ENCODE measurements around the gene EIF4E2.

EIF4E2 gene

DNA sequence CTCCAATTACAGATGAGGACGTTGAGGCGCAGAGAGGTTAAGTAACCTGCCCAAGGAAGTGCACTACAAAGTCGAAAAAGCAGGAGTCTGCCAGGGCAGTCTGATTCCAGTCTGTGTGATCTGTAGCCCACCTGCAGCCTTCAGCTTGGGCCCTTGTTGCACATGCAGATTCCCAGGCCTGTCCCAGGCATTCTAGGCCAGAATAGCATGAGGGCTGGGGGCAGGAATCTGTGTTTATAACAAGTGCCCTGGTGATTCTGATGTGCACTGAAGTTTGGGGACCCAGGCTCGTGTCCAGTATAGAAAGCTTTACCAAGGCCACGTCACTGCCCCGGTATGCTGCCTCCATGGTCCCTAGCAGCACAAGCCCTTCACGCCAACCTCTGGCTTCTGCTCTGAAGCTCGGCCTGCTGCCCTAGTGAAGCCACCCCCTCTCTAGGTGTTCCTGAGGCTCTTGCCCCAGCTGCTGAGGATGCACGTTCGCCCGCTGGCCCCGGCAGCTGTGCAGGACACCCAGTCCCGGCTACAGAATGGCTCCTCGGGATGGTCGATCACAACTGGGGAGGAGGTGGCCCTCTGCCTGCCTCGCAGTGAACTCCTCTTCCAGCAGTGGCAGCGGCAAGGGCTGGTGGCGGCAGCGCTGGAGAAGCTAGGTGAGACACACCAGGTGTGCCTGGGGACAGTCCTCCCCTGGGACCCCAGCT lies 6.4 kb upstream of the EIF4E2 start:
- Histone ChIP-seq H3K27me3 (ENCODE audit: control insufficient read depth in 1 of 2, insufficient read depth in 2 of 2, low read length in 2 of 2) (peaks cover 0 to 4% of the 10 kb centered on the region in 2 donors), H3K9me3 (ENCODE audit: control insufficient read depth in 1 of 2, low read length in 2 of 2) (no peaks in the 10 kb centered on the region), H3K36me3 (ENCODE audit: control insufficient read depth in 1 of 2, insufficient read depth in 2 of 2, low read length in 2 of 2) (peaks cover 5 to 7% of the 10 kb centered on the region in 2 donors), H3K4me1 (ENCODE audit: control insufficient read depth in 1 of 2, insufficient read depth in 2 of 2, low read length in 2 of 2) (no peaks in the 10 kb centered on the region), H3K9ac (ENCODE audit: low read depth in 1 of 2, low read length in 2 of 2) (no peak overlapping the region), H3K27ac (ENCODE audit: low read depth, low read length) (no peak overlapping the region), H3K4me3 (ENCODE audit: low read depth in 1 of 2, low read length in 2 of 2) (no peak overlapping the region)

DNA sequence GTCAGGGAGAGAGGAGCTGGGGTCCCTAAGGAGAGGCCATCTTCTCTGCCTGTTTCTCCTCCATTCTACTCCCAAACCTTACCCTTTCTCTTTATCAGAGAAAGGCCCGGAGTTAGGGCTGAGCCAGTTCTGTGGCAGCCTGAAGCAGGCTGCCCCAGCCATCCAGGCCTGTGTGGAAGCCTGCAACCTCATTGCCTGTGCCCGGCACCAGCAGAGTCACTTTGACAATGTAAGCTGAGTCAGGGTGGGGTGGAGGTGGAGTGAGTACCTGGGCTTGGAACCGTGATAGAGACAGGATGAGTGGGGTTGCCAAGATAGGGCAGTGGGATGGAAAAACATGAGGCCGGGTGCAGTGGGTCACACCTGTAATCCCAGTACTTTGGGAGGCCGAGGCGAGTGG lies 5.8 kb upstream of the EIF4E2 start:
- Histone ChIP-seq H3K36me3 (ENCODE audit: control insufficient read depth in 1 of 2, insufficient read depth in 2 of 2, low read length in 2 of 2) (peaks cover 5 to 7% of the 10 kb centered on the region in 2 donors), H3K4me3 (ENCODE audit: low read depth in 1 of 2, low read length in 2 of 2) (no peak overlapping the region), H3K9me3 (ENCODE audit: control insufficient read depth in 1 of 2, low read length in 2 of 2) (no peaks in the 10 kb centered on the region), H3K27ac (ENCODE audit: low read depth, low read length) (no peak overlapping the region), H3K27me3 (ENCODE audit: control insufficient read depth in 1 of 2, insufficient read depth in 2 of 2, low read length in 2 of 2) (no peaks in the 10 kb centered on the region), H3K4me1 (ENCODE audit: control insufficient read depth in 1 of 2, insufficient read depth in 2 of 2, low read length in 2 of 2) (peaks cover 0 to 3% of the 10 kb centered on the region in 2 donors), H3K9ac (ENCODE audit: low read depth in 1 of 2, low read length in 2 of 2) (no peak overlapping the region)

DNA sequence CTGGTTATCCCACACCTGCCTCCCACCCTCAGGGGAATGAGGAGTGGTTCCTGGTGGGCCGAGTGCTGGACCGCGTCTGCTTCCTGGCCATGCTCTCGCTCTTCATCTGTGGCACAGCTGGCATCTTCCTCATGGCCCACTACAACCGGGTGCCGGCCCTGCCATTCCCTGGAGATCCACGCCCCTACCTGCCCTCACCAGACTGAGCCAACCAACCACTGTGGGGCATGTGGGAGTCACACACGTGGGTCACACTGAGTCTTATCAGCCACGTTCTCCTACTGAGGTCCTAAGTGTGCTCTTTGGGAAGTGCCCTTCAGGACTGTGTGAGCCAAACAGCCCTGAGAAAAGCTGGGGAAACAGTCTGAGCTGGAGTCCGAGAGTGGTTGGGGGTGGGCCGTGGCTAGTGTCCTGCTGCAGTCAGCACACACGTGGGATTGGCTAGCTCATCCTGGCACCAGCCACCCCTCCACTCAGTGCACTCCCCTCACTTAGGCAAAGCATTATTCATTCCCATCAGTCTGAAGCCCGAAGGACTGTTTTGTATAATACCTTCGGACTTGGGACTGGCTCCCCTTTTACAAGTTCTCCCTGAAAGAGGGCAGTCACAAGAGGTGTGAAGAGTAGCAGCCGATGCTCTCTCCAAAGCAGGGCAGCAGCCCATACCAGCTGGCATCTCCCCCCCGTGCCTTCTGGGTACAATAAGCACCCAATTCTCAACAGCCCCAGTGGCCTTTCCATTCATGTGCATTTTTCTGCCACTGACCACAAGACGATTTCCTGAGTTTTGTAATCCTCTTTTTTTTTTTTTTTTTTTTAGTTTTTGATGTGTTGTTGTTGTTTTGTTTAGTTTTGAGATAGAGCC lies 4.7 kb upstream of the EIF4E2 start:
- Histone ChIP-seq H3K36me3 (ENCODE audit: control insufficient read depth in 1 of 2, insufficient read depth in 2 of 2, low read length in 2 of 2) (peaks cover 5 to 7% of the 10 kb centered on the region in 2 donors), H3K9ac (ENCODE audit: low read depth in 1 of 2, low read length in 2 of 2) (no peak overlapping the region), H3K4me1 (ENCODE audit: control insufficient read depth in 1 of 2, insufficient read depth in 2 of 2, low read length in 2 of 2) (peaks cover 0 to 6% of the 10 kb centered on the region in 2 donors), H3K4me3 (ENCODE audit: low read depth in 1 of 2, low read length in 2 of 2) (no peak overlapping the region), H3K27me3 (ENCODE audit: control insufficient read depth in 1 of 2, insufficient read depth in 2 of 2, low read length in 2 of 2) (no peaks in the 10 kb centered on the region), H3K9me3 (ENCODE audit: control insufficient read depth in 1 of 2, low read length in 2 of 2) (no peaks in the 10 kb centered on the region), H3K27ac (ENCODE audit: low read depth, low read length) (no peak overlapping the region)

DNA sequence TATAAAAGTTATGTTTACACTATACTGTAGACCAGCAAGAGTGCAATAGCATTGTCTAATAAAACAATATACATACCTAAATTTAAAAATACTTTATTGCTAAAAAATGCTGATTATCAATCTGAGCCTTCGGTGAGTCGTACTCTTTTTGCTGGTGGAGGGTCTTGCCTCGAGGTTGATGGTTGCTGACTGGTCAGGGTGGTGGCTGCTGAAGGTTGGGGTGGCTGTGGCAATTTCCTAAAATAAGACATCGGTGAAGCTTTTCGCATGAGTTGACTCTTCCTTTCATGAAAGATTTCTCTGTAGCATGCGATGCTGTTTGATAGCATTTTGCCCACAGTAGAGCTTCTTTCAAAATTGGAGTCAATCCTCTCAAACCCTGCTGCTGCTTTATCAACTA lies 2.5 kb upstream of the EIF4E2 start:
- Histone ChIP-seq H3K4me1 (ENCODE audit: control insufficient read depth in 1 of 2, insufficient read depth in 2 of 2, low read length in 2 of 2) (peaks cover 6 to 17% of the 10 kb centered on the region in 2 donors), H3K27me3 (ENCODE audit: control insufficient read depth in 1 of 2, insufficient read depth in 2 of 2, low read length in 2 of 2) (no peaks in the 10 kb centered on the region), H3K4me3 (ENCODE audit: low read depth in 1 of 2, low read length in 2 of 2) (no peak overlapping the region), H3K27ac (ENCODE audit: low read depth, low read length) (no peak overlapping the region), H3K36me3 (ENCODE audit: control insufficient read depth in 1 of 2, insufficient read depth in 2 of 2, low read length in 2 of 2) (peaks cover 5 to 10% of the 10 kb centered on the region in 2 donors), H3K9ac (ENCODE audit: low read depth in 1 of 2, low read length in 2 of 2) (no peak overlapping the region), H3K9me3 (ENCODE audit: control insufficient read depth in 1 of 2, low read length in 2 of 2) (no peaks in the 10 kb centered on the region)

DNA sequence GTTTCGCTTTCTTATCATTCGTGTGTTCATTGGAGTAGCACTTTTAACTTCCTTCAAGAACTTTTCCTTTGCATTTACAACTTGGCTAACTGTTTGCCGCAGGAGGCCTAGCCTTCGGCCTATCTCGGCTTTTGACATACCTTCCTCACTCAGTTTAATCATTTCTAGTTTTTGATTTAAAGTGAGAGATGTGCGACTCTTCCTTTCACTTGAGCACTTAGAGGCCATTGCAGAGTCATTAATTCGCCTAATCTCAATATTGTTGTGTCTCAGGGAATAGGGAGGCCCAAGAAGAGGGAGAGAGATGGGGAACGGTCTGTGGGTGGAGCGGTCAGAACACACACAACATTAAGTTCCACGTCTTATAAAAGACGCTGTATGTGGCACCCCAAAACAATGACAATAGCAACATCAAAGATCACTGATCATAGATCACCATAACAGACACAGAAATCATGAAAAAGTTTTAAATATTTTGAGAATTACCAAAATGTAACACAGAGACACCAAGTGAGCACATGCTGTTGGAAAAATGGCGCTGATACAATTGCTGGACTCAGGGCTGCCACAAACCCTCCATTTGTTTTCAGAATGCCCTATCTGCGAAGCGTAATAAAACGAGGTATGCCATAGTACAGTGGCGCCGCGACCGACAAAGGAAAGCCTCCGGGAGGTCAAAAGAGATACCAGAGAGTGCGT lies 685 bp upstream of the EIF4E2 start:
- peak overlapping the region; percentile 90 to 94 for H3K9ac ChIP-seq (ENCODE audit: low read depth in 1 of 2, low read length in 2 of 2)
- peak overlapping the region; percentile 94 for H3K27ac ChIP-seq (ENCODE audit: low read depth, low read length)
- peaks cover 17 to 18% of the 10 kb centered on the region in 2 donors for H3K4me1 ChIP-seq (ENCODE audit: control insufficient read depth in 1 of 2, insufficient read depth in 2 of 2, low read length in 2 of 2)
- no peaks in the 10 kb centered on the region for H3K27me3 ChIP-seq (ENCODE audit: control insufficient read depth in 1 of 2, insufficient read depth in 2 of 2, low read length in 2 of 2)
- H3K4me3 ChIP-seq (ENCODE audit: low read depth in 1 of 2, low read length in 2 of 2), result peak overlapping the region; percentile 96 to 99
- peaks cover 5 to 17% of the 10 kb centered on the region in 2 donors for H3K36me3 ChIP-seq (ENCODE audit: control insufficient read depth in 1 of 2, insufficient read depth in 2 of 2, low read length in 2 of 2)
- H3K9me3 ChIP-seq (ENCODE audit: control insufficient read depth in 1 of 2, low read length in 2 of 2), result no peaks in the 10 kb centered on the region

DNA sequence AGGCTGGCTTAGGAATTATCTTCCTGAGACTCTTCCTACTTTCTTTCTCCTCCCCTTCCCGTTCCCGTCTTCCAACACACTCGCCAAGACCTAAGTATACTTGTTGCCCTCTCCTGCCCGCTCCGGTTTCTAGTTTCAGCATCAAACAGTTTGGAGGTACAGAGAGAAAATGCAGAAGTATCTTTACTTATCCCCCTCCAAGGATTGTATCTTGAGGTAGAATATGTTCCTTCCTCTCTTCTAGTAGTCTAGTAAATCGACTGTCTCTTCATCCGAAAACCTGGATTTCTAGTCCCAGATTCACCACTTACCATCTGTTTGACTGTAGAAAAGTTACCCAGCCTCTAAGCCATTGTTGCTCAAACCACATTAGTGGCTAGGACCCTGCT lies 755 bp downstream of the EIF4E2 start:
- H3K27ac ChIP-seq (ENCODE audit: low read depth, low read length), result peak overlapping the region; percentile 94
- H3K36me3 ChIP-seq (ENCODE audit: control insufficient read depth in 1 of 2, insufficient read depth in 2 of 2, low read length in 2 of 2), result peaks cover 5 to 19% of the 10 kb centered on the region in 2 donors
- H3K9ac ChIP-seq (ENCODE audit: low read depth in 1 of 2, low read length in 2 of 2), result peak overlapping the region; percentile 90 to 94
- H3K9me3 ChIP-seq (ENCODE audit: control insufficient read depth in 1 of 2, low read length in 2 of 2), result no peaks in the 10 kb centered on the region
- peaks cover 17 to 18% of the 10 kb centered on the region in 2 donors for H3K4me1 ChIP-seq (ENCODE audit: control insufficient read depth in 1 of 2, insufficient read depth in 2 of 2, low read length in 2 of 2)
- peak overlapping the region; percentile 96 to 99 for H3K4me3 ChIP-seq (ENCODE audit: low read depth in 1 of 2, low read length in 2 of 2)
- no peaks in the 10 kb centered on the region for H3K27me3 ChIP-seq (ENCODE audit: control insufficient read depth in 1 of 2, insufficient read depth in 2 of 2, low read length in 2 of 2)

DNA sequence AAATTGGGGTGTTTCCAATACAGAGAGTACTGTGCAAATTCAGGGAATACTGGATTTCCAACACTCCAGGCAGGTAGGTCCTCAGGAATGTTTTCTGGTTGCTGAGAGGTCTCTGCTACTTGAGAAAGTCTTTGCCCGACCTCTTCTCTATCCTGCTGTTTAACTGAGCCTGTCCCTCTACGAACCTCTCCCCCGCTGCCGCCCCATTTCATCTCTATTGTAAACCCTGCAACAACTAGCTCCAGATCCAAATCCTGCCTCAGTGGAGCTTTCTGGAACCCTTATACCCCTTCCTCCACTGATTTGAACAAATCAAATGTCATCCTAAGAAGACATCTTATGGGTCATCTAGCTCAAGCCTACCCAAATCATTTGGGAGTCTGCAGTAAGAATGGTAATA lies 1.3 kb downstream of the EIF4E2 start:
- H3K27ac ChIP-seq (ENCODE audit: low read depth, low read length), result no peak overlapping the region

DNA sequence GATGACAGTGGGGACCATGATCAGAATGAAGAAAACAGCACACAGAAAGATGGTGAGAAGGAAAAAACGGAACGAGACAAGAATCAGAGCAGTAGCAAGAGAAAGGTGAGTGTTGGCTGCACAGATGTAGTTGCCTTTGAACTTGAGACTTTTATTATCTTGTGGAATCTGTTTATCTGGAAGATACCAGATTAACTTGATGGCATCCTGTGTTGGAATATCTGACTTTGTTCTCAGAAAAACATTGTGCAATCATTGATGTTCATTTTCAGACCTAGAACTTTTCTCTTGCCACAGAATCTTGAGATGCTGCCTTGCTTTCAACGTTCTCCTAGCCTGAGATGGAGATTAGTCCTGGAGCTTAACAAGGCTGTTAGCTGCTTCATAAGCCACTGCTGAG lies 5.9 kb downstream of the EIF4E2 start:
- H3K27ac ChIP-seq (ENCODE audit: low read depth, low read length), result no peak overlapping the region
- peaks cover 7 to 18% of the 10 kb centered on the region in 2 donors for H3K4me1 ChIP-seq (ENCODE audit: control insufficient read depth in 1 of 2, insufficient read depth in 2 of 2, low read length in 2 of 2)

More for the DNA sequence above, 1.3 kb downstream of the EIF4E2 start:
- H3K9ac ChIP-seq (ENCODE audit: low read depth in 1 of 2, low read length in 2 of 2), result peak overlapping the region; percentile 90 to 94
- no peaks in the 10 kb centered on the region for H3K9me3 ChIP-seq (ENCODE audit: control insufficient read depth in 1 of 2, low read length in 2 of 2)
- H3K27me3 ChIP-seq (ENCODE audit: control insufficient read depth in 1 of 2, insufficient read depth in 2 of 2, low read length in 2 of 2), result no peaks in the 10 kb centered on the region
- peaks cover 5 to 21% of the 10 kb centered on the region in 2 donors for H3K36me3 ChIP-seq (ENCODE audit: control insufficient read depth in 1 of 2, insufficient read depth in 2 of 2, low read length in 2 of 2)
- peaks cover 17 to 18% of the 10 kb centered on the region in 2 donors for H3K4me1 ChIP-seq (ENCODE audit: control insufficient read depth in 1 of 2, insufficient read depth in 2 of 2, low read length in 2 of 2)
- peak overlapping the region; percentile 96 to 99 for H3K4me3 ChIP-seq (ENCODE audit: low read depth in 1 of 2, low read length in 2 of 2)

DNA sequence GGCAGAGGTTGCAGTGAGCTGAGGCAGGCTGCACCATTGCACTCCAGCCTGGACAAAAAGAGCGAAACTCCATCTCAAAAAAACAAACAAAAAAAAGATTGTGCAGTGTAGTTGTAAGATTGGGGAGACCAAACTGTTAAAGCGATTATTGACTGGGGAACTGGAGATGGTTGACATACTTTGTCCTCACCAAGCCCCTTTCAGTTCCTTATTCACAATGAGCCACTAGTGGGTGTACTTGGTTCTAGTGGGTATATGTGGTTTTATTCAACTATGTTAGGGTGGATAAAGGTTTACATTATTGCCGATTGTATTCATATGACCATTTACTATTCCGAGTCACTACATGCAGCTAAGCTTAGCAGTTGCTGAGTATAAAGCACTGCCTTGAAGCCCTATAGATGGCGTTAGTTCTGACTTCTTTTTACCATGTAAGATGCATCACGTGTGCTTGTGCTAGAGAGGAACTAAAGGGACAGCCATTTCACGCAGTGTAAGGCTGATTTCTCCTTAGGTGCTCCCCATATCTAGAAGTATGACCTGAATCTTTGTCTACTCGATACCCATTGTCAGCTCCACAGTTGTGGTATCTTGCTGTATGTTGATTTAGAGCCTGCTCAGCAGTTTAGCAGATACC lies 12.1 kb downstream of the EIF4E2 start:
- H3K9ac ChIP-seq (ENCODE audit: low read depth in 1 of 2, low read length in 2 of 2), result no peak overlapping the region
- H3K9me3 ChIP-seq (ENCODE audit: control insufficient read depth in 1 of 2, low read length in 2 of 2), result no peaks in the 10 kb centered on the region
- no peak overlapping the region for H3K4me3 ChIP-seq (ENCODE audit: low read depth in 1 of 2, low read length in 2 of 2)
- no peaks in the 10 kb centered on the region for H3K27me3 ChIP-seq (ENCODE audit: control insufficient read depth in 1 of 2, insufficient read depth in 2 of 2, low read length in 2 of 2)
- H3K36me3 ChIP-seq (ENCODE audit: control insufficient read depth in 1 of 2, insufficient read depth in 2 of 2, low read length in 2 of 2), result peaks cover 35 to 81% of the 10 kb centered on the region in 2 donors
- no peak overlapping the region for H3K27ac ChIP-seq (ENCODE audit: low read depth, low read length)
- H3K4me1 ChIP-seq (ENCODE audit: control insufficient read depth in 1 of 2, insufficient read depth in 2 of 2, low read length in 2 of 2), result no peaks in the 10 kb centered on the region

More for the DNA sequence above, 5.9 kb downstream of the EIF4E2 start:
- H3K9me3 ChIP-seq (ENCODE audit: control insufficient read depth in 1 of 2, low read length in 2 of 2), result no peaks in the 10 kb centered on the region
- no peaks in the 10 kb centered on the region for H3K27me3 ChIP-seq (ENCODE audit: control insufficient read depth in 1 of 2, insufficient read depth in 2 of 2, low read length in 2 of 2)
- H3K36me3 ChIP-seq (ENCODE audit: control insufficient read depth in 1 of 2, insufficient read depth in 2 of 2, low read length in 2 of 2), result peaks cover 14 to 55% of the 10 kb centered on the region in 2 donors
- no peak overlapping the region for H3K9ac ChIP-seq (ENCODE audit: low read depth in 1 of 2, low read length in 2 of 2)
- no peak overlapping the region for H3K4me3 ChIP-seq (ENCODE audit: low read depth in 1 of 2, low read length in 2 of 2)

Data from duodenal mucosa (tissue), 2 donors.